ENCODE results near the gene B3GAT1.
"Not testable (repeated sequence)": the region's sequence is repeated elsewhere in the genome, so short reads cannot be mapped to it uniquely, and the experiment has no call there.

The B3GAT1 gene

DNA sequence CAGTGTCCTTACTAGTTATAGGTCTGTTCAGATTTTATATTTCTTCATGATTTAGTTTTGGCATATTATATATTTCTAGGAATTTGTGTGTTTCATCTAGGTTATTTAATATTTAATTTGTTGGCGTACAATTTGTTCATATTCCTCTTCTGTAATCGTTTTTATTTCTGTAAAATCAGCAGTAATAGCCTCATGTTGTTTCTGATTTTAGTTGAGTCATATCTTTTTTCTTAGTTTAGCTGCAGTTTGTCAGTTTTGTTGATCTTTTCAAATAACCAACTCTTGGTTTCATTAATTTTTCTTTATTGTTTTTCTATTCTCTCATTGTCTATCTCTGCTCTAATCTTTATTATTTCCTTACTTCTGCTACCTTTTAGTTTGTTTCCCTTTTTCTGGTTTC is 59.9 kb downstream of the B3GAT1 start:
- no peak for FAIRE-seq

DNA sequence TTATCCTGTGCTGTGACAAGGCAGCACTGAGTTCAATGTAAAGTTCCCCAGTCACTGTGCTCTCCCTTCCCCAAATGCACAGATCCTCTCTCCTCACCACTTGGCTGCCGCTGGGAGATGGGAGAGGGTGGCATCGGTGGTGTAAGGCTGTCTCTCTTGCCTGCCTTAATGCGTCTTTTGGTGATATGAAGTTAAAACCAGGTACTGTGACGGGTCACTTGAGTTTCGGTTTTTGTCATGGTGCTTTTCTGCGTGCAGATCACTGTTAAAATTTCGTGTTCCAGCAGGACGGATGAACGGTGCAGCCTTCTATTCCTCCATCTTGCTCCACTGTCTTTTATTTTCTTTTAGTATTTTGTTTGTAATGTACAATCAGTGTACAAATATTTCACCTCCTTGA is 61.7 kb downstream of the B3GAT1 start:
- no peak for FAIRE-seq

DNA sequence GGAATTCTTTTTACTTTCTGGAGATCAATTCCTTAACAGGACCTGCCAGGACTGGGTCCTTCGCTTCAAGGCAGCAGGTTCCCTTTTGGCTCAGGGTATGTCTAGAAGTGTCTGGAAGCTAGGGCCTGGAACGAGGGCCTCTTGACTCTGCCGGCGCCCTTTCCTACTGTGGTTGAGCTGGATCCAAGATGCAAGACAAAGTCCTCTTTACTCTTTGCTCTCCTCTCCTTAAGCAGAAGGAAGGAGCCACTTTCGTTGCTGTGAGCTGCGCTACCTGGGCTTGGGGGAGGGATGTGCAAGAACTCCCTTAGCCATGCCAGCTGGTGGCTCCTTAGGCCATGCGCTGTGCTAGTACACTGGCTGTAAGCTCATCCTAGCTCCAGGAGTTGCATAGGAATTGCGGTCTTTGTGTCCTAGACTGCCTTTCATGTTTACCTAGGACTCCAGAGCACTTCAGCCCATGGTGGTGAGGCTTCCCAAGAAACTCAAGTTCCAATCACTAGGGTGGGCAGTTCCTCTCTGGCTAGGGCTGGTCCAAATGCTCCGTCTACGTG is 62.2 kb downstream of the B3GAT1 start:
- FAIRE-seq = no peak

DNA sequence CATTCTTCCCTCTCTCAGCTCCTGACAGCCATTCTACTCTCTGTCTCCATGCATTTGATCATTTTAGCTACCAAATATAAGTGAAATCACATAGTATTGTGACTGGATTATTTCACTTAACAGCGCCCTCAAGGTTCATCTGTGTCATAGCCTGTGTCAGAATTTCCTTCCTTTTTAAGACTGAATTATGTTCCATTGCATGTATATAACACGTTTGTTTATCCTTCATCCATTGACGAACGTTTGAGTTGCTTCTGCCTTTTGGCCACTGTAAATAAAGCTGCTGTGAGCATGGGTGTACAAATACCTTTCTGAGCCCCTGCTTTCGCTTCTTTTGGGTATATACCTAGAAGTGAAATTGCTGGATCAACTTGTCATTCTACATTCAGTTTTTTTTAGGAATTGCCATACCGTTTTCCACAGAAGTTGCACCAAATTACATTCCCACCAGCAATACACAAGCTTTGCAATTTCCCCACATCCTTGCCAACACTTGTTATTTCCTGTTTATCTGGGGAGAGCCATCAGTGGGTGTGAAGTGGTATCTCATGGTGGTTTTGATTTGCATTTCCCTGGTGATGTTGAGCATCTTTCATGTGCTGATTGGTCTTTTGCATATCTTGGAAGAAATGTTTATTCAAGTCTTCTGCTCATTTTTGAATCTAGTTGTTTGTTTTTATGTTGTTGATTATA is 62.8 kb downstream of the B3GAT1 start:
- no peak for FAIRE-seq

DNA sequence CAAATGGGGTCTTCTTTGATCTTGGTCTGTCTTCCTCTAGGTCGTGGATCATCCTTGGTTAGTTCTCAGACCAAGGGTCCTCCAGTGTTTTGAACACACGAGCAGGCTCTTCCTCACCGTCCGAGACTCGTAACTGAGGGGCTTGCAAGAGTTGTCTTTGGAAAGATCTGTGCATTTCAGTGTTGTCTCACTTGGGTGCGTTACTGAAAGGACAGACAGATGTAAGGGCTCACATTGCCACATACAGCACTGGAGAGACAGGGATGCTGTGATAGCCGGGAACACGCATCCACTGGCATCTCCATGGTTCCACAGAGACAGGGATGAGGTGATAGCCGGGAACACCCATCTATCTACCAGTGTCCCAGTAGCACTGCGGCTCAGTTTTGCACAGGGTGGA is 64.6 kb downstream of the B3GAT1 start:
- no peak for FAIRE-seq

DNA sequence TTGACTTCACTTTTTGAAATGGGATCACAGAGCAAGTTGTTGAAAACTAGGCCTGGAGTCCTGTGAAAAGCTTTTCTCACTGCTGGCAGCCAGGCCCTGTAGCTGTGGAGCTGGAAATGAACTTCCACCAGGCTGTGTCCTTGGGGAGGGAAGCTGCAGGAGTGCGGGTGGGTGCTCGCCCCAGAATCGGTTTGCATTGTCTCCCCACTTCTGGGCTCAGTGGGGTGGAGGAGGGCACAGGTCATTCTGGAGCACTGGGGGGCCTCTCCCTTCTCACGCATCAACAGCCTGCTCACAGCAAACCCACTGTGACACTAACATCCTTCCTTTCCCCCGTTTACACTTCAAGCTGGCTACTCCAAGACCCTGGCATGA is 65.1 kb downstream of the B3GAT1 start:
- no peak for FAIRE-seq

DNA sequence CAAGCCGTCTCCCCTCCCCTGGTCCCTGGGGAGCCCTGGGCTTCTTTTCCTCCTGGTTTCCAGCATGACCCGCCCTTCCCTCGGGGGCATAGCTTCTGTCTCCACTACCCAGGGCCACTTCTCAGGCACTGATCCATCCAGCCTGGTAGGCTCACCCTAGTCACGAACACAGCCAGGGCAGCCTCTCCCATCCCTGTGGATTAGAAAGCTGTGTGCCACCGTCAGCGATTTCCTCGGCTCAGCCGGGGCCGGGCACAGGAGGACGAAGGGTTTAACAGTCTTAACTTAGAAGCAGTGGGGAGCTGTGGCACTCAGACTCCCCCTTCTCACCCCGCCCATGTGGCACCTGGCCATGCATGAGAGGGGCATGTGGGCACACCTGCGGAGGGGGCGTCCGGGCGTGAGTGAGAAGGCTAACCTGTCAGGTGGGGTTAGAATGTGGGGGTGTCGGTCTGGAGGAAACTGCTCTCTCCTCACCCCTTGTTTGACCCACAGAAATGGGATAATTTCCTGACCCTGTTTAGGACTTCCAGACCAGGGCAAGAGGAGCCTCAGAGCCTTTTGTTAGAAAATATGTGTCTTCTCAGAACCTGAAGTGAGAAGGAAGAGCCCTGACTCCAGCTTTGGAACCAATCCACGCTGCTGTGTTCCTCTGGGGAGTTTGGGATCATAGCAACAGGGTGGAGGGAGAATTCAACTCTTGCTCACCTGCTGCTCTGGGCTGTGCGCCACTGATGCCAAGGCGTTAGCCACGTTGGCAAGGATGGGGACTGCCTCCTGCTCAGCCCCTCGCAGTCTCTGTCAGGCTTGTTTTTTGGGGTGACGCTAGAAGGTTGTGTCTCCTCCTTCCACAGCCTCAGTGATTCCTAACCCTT is 65.7 kb downstream of the B3GAT1 start:
- no peak for FAIRE-seq

DNA sequence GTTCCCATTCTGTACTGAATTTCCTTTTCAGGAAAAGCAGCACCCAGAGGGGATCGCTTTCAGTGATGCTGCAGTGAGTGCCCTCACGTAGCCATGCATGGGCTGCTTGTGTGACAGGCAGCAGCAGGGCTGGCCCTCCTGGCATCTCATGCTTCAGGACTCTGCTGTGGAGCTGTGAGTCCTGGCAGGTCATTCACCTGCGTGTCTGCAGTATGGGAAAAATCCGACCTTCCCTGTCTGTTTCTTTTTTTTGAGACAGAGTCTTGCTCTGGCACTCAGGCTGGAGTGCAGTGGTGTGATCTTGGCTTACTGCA is 66.8 kb downstream of the B3GAT1 start:
- FAIRE-seq = no peak

DNA sequence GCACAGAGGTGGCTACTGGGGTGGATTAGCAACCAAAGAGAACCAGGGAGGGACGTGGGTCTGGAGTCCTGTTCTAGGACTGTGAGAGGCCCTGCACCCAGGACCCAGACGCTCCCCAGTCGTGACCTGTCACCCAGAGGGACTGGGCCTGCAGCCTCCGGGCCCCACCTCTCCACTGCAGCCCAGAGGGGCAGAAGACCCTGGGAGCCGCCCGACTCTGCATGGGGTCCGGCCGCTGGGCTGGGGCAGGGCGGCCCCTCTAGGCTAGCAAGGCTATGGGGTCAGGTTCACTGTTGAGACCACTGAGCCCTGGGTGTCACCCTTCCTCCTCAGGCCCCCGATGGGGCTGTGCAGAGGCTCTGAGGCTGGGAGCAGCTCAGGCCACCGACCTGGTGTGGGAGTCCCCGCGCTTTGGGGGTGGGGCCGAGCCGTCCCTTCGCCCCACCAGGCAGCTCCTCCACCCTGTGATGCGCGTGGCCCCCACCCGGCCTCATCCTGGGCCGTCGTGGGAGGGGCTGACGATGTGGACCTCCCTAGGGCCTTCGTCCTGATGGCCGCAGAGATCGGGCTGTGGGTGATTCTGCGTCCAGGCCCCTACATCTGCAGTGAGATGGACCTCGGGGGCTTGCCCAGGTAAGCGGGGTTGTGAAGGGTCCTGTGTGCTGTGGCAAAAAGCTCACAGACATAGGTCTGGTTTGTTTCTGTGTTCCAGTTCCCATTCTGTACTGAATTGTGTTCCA is 67.4 kb downstream of the B3GAT1 start:
- not testable (repeated sequence) for FAIRE-seq

DNA sequence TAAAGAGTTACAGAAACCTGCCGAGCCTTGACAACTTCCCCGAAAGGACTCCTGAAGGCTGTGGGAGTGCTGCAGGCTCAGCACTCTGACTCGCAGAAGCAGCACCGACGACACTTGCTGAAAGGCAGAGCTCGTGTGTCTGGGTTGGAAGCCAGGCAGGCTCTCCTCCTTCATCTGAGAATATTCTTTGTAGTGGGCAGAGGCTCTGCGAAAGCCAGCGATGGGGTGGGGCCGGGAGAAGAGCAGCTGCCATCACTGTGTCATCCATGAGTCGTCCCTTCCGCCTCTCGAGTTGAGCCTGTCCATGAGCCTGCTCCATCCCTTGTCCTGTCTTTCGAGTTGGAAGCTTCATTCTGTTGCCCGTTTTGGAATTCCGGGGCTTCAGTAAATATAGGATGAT is 68.4 kb downstream of the B3GAT1 start:
- no peak for FAIRE-seq

DNA sequence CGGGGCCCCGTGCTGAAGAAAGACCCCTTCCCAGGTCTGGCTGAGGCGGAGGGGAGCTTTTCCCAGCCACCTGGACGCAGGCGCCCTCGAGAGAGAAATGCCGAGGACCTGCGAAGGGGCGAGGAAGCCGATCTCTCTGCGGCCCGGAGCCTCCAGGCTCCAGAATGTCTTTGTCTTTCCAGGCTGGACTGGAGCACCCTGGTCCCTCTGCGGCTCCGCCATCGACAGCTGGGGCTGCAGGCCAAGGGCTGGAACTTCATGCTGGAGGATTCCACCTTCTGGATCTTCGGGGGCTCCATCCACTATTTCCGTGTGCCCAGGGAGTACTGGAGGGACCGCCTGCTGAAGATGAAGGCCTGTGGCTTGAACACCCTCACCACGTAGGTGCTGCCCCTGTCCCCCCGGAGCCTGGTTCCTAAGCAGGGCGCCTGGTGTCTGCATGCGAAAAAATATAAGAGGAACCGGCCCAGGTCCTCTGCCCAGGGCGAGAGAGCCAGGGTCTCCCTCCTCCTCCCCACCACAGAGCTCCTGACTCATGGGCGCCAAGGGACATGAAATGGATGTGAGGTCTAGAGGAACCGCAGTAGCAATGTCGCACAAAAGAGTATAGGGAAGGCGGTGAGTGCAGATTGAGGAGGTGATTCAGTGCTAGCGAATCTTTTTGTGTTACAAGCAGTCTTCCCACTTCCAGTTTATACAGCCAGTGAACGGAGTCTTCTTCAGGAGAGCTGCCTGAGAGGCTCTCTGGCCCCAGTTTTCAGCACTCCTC is 69.3 kb downstream of the B3GAT1 start:
- FAIRE-seq = no peak

DNA sequence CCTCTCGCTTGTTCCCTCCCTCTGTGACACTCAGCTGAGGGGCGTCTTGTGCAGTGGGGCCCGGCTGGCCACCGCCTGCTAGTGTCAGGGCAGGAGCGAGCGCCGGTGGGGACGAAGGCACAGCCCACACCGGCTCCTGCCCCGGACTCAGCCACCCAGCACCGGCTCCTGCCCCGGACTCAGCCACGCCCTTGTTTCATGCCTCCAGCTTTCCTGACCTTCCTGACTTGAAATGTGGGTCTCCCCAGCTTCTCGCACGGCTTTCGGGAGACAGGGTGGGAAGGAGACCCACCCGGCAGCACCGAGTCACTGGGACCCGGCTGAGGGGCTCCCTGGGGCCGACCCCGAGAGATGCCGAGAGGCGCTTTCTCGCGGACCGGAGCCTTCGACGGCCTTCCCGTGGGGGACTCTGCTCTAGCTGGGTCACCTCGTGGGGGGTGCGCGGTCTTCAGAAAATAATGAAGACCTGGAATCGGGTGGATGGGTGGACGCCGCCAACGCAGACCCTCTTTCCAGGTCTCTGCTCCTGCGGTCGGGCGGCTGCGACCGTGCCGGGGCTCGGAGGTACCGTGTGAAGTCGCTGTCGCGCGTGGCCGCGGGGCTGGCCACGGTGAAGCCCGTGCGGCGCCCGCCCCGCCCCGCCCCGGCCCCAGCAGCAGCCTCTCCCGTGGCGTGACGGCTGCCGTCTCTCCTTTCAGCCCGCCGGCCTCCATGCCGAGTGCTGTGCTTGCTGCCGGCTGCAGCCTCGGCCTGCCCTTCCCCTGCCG is 70.1 kb downstream of the B3GAT1 start:
- FAIRE-seq = no peak

DNA sequence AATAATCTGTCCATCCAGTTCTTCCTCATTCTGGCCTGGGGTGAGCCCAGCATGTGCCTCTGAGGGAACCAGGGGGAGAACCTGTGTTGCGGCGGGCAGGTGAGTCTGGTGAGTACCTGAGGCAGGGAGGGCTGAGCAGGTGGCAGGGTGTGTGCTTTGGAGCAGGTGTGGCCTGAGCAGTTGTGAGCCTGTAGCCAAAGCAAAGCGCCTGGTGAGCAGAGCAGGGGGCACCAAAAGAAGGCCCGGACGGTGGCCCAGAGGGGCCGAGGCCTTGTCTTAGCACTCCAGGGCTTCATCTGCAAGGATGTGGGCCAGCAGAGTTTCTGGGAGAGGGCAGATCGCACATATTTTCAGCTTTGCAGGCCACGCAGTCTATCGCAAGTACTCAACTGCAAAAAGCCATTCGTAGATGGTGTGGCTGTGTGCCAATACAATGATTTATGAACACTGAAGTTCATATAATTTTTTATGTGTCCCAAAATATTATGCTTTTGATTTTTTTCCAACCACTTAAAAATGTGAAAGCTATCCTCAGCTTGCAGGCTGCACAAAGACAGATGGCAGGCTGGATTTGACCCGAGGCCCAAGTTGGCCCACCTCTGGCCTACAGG is 71.6 kb downstream of the B3GAT1 start:
- no peak for FAIRE-seq

DNA sequence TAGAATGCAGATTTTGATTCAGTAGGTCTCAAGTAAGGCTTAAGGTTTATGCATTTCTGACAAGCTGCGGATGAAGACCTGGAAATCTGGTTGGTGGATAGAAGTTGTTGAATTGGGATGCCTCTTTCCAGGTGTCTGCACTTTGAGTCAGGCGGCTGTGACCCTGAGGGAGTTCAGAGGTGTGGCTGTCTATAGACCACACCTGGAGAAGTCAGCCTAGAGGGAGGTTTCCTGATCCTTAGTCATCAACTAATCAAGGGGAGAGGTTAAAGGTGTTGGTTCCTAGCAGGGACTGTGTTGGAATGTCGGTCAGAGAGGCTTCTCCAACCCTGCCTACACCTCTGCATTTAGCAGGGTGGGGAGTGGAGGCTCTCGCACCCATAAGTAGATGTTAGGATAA is 72.3 kb downstream of the B3GAT1 start:
- FAIRE-seq = no peak

DNA sequence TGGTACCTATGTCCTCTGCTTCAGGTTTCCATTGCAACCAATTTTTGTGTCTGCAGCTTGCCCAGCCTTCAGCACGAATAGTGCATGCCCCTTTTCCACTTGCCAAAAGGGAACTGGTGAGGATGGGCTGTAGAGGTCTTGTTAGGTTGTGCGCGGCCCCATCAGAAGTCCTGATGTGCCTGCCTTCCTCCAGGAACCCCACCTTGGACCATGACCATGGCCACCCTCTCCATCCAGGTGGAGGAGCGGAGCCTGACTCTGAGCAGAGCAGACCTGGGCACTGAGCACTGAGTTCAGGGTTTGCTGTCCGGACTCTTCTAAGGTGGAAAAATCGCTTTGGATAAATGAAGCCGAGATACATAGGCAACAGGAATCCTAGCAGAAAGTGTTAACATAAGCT is 73.4 kb downstream of the B3GAT1 start:
- FAIRE-seq = no peak

DNA sequence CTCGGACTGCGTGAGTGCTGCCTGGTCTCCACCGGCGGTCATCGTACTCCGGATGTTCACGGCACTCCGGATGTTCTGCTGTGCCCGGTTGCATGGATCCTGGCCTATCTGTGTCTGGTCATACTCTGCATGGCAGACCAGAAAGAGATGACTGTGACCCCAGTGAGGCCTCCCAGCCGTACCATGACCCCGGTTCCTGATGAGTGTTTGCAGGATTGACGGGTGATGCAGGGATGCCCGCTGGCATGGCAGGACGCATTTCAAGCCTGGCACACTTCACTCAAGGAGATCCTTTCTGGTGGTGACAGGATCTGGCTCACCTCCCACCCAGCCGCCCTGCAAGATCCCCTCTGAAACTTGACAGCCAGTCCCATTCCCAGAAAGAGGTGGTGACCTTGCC is 74.0 kb downstream of the B3GAT1 start:
- FAIRE-seq = no peak

DNA sequence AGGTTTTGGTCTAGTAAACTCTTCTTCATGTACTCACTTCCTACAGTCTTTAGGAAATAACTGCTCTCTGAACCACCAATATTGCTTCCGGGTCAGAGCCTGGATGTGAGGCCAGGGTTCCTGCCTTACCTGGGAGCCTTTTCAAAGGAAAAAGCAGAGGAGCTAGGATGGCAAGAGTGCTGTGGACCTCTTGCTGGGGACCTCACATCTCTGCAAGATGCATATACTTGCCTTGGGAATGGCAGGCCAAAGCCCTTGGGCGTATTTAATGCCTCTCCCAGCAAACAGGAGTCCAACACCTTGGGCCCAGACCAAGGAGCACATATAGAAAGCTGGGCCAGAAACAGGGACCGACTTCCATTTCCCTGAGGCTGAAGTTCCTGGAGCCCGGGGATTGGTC is 75.0 kb downstream of the B3GAT1 start:
- no peak for FAIRE-seq

DNA sequence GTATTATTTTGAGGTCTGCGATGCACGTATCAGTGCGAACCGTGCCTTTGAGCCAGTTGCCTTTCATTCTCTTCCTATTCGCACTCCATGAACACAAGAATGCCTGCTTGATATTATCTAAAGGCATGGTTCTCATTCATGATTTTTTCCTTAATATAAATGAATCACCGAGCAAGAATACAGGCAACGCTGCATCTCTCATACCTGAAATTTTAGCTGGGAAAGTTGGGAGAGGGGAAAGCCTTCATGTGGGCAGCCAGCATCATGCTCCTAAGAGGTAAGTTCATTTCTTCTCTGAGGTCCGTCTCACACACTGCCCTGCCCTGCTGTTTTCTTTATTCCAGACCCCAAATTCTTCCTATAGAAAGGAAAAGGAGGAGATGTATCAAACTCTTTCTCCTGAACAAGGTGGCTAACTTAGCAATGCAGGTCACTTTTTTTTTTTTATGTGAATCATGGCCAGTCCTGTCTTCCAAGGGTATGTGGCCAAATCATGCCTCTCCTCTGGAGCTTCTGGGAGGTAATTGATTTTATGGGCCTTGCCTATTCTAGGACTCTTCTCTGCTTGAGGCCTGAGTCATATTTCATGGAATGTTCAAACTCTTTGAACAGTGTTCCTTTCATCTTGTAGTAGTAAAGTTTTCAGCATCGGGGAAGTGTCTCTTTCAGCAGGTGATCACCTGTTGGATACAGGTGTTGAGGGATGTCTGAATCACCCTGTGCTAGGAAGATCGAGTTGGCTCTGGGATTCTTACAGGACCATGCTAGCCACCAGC is 77.1 kb downstream of the B3GAT1 start:
- FAIRE-seq = no peak

DNA sequence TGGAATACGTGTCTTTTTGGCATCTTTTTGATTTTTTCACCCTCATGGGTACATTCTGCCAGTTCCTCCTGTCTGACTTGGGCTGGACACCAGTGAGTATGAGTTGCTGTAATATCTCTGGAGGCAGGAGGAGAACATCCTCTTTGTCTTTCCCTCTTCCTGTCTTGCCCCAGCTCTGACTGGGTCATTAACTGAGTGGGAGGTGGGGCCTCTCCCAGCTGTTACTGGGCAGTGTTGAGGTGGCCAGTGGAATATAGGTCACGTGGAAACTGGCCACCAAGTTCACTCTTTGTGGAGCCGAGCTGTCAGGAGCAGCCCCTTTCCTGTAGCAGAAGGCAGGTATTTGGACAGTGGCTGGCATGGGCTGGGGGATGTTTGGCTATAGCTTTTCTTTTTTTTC is 78.1 kb downstream of the B3GAT1 start:
- no peak for FAIRE-seq

DNA sequence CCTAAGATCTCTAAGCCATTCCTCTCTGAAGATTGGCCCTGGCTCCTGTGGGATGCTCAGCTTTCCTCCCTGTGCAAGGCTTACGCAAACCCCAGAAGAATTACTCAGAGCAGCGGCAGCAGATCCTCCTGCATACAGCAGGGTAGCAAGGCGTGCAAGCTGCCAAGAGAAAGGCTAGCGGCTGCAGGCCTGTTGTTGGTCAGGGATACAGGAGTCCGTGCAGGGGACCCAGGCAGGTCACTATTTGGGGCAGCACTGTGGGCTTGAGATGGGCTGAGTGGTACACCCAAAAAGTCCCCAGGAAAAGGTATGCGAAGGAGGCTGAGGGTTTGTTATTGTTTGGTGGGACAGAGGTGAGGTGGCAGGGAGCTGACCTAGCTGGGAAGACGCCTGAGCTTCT is 78.7 kb downstream of the B3GAT1 start:
- no peak for FAIRE-seq

DNA sequence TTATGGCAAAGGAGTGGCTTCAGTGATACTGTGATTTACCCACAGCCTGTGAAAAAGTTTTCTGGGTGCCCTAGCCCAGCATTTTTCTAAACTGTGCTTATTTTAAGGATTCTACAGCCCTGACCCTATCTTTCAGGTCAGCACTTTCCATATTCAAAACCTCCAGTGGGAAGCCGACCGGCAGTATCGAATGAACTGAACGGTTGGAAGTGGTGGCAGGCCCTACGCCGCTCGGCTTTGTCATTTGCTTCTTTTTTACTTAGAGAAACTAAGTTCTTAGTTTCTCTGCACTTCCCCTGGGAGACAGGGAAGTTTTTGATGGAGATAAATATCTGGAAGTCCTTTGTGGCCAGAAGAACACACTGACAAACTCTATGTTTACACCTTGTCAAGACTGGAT is 79.3 kb downstream of the B3GAT1 start:
- FAIRE-seq = no peak
